Iris pigment epithelial cell (primary cell): ENCODE results near the gene ENPP1.

ENCODE experiments used
- DNase-seq: peaks from one replicate; pipeline ENCODE4 v3.0.0-alpha.2; 2011; ENCODE audit warnings: low read depth

Gene ENPP1

GRCh38 chr6:131807644-131808459, at the start of gene ENPP1:
Gene ENPP1, plus strand, starts transcription at chr6:131808020. Its CDS starts 16 bp downstream, at chr6:131808036.
- peak; percentile 61 for DNase-seq

- DNase-seq: no peak
These were observed 48.9 kb upstream of the ENPP1 start for GRCh38 chr6:131758920-131759319.

GRCh38 chr6:131761060-131761761, 46.6 kb upstream of the ENPP1 start:
- peak; percentile 47 for DNase-seq

- no peak for DNase-seq
These were observed 46.1 kb upstream of the ENPP1 start for GRCh38 chr6:131761762-131762067.

GRCh38 chr6:131762984-131763383, 44.8 kb upstream of the ENPP1 start:
- peak; percentile 15 for DNase-seq

GRCh38 chr6:131763749-131764148, 44.1 kb upstream of the ENPP1 start:
- no peak for DNase-seq

GRCh38 chr6:131764350-131764749, 43.5 kb upstream of the ENPP1 start:
- peak; percentile 32 for DNase-seq

- DNase-seq: peak; percentile 71
These were observed 42.6 kb upstream of the ENPP1 start for GRCh38 chr6:131765081-131765803.

- DNase-seq: no peak
These were observed 42.0 kb upstream of the ENPP1 start for GRCh38 chr6:131765804-131766135.

GRCh38 chr6:131766631-131767030, 41.2 kb upstream of the ENPP1 start:
- DNase-seq: no peak

- no peak for DNase-seq
These were observed 38.9 kb upstream of the ENPP1 start for GRCh38 chr6:131768964-131769363.

- DNase-seq: no peak
These were observed 38.3 kb upstream of the ENPP1 start for GRCh38 chr6:131769385-131770141.

GRCh38 chr6:131770776-131771175, 37.0 kb upstream of the ENPP1 start:
- no peak for DNase-seq

GRCh38 chr6:131773284-131773950, 34.4 kb upstream of the ENPP1 start:
- no peak for DNase-seq

- DNase-seq: no peak
These were observed 31.9 kb upstream of the ENPP1 start for GRCh38 chr6:131775886-131776285.

- no peak for DNase-seq
These were observed 30.8 kb upstream of the ENPP1 start for GRCh38 chr6:131776985-131777384.

GRCh38 chr6:131778169-131778568, 29.7 kb upstream of the ENPP1 start:
- no peak for DNase-seq

GRCh38 chr6:131779304-131779703, 28.5 kb upstream of the ENPP1 start:
- no peak for DNase-seq

GRCh38 chr6:131780600-131780999, 27.2 kb upstream of the ENPP1 start:
- DNase-seq: no peak

- no peak for DNase-seq
These were observed 26.1 kb upstream of the ENPP1 start for GRCh38 chr6:131781687-131782086.

- DNase-seq: peak; percentile 11
These were observed 25.1 kb upstream of the ENPP1 start for GRCh38 chr6:131782764-131783163.

- no peak for DNase-seq
These were observed 23.3 kb upstream of the ENPP1 start for GRCh38 chr6:131784561-131784960.
